ENCODE measurements around the gene CALD1. TPM values are rescaled to one million over a fixed set of nuclear protein-coding genes. Genes with fewer than 3 reads are reported as not detected.
A peak's percentile ranks its signal among the peaks of the same experiment; 100 is the strongest.

CALD1 gene
- total RNA-seq, 6 donors from 2014 or later: 98.6 to 156 (median 124) TPM

DNA sequence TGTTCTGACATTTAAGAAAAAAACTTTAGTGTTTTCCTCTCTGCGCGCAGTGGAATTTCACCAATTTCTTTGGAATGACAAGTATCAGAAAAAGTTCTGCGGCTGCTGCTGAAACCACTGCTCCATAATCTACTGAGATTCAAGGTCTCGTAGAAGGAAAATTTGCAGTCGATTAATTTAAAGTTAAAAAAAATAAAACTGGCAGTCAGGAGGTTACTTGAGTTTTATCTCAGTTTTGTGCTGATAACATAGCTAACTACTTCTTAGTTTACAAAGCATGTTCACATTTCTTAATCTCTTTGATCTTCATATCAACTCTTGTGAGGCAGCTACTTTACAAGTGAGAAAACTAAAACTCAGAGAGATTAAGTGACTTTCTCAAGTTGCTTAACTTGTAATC, 18.2 kb upstream of the CALD1 start:
- no peaks in the 10 kb centered on the region for H3K4me1 ChIP-seq
- no peak for ATAC-seq (ENCODE audit: low FRiP score in 2 of 2)
- no peak overlapping the region for H3K4me3 ChIP-seq
- H3K27me3 ChIP-seq: no peaks in the 10 kb centered on the region
- no peak overlapping the region for H3K27ac ChIP-seq
- no peak for DNase-seq
- H3K9me3 ChIP-seq: no peaks in the 10 kb centered on the region
- H3K36me3 ChIP-seq: no peaks in the 10 kb centered on the region
- 56 to 61% methylated on average over 5 of the region's 5 CpGs for WGBS, 2 donors
- TF ChIP-seq POLR2AphosphoS5 (IDR thresholded peaks at IDR 0.05) (no peak), POLR2A (IDR thresholded peaks at IDR 0.05) (no peak), EP300 (IDR thresholded peaks at IDR 0.05) (no peak)
- TF ChIP-seq, protein P1, sequence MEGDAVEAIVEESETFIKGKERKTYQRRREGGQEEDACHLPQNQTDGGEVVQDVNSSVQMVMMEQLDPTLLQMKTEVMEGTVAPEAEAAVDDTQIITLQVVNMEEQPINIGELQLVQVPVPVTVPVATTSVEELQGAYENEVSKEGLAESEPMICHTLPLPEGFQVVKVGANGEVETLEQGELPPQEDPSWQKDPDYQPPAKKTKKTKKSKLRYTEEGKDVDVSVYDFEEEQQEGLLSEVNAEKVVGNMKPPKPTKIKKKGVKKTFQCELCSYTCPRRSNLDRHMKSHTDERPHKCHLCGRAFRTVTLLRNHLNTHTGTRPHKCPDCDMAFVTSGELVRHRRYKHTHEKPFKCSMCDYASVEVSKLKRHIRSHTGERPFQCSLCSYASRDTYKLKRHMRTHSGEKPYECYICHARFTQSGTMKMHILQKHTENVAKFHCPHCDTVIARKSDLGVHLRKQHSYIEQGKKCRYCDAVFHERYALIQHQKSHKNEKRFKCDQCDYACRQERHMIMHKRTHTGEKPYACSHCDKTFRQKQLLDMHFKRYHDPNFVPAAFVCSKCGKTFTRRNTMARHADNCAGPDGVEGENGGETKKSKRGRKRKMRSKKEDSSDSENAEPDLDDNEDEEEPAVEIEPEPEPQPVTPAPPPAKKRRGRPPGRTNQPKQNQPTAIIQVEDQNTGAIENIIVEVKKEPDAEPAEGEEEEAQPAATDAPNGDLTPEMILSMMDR (IDR thresholded peaks at IDR 0.05): no peak

DNA sequence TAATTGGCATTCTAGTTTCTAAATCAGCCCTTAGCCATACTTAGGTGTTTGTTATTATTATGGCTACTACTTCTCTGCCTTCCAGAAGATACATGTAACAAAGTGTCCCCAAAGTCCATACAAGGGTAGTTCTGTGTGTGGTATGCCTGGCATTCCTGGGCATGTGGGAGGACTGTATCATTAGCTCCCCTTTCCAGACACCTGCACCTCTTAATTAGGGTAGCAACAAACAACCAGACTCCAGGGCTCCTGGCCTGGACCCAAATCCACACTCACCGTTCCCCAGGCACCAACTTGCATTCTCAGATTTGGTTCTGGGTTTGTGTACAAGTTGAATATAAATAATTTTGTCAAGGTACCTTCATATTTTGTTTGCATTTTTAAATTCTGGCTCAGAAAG, 15.5 kb upstream of the CALD1 start:
- WGBS, 2 donors: 87 to 89% methylated on average over 1 of the region's 1 CpG

DNA sequence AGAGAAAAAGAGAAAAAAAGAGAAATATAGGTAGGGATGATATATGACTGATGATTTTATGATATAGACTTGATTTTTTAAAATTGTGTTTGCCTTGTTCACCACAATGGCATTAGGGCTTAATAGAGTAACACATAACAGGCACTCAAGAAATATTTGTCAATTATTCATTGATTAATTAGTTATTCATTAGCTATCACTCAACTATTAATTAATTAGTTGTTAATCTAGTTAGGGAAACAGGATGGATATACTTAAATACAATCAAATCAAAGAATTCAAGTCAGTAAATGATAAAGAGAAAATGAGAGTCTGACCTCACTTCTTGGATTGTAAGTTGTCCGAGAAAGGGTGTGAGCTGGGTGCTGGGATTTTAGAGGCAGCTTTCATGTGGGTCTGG, 15.1 kb upstream of the CALD1 start:
- H3K27me3 ChIP-seq: no peaks in the 10 kb centered on the region
- no peak for ATAC-seq (ENCODE audit: low FRiP score in 2 of 2)
- no peaks in the 10 kb centered on the region for H3K36me3 ChIP-seq
- 83 to 92% methylated on average over 1 of the region's 1 CpG for WGBS, 2 donors
- DNase-seq: no peak
- no peaks in the 10 kb centered on the region for H3K9me3 ChIP-seq
- no peaks in the 10 kb centered on the region for H3K4me1 ChIP-seq
- TF ChIP-seq POLR2A (IDR thresholded peaks at IDR 0.05) (no peak), EP300 (IDR thresholded peaks at IDR 0.05) (no peak), POLR2AphosphoS5 (IDR thresholded peaks at IDR 0.05) (no peak)
- TF ChIP-seq, protein P1 (IDR thresholded peaks at IDR 0.05): no peak
- no peak overlapping the region for H3K27ac ChIP-seq
- no peak overlapping the region for H3K4me3 ChIP-seq

More for the DNA sequence above, 15.5 kb upstream of the CALD1 start:
- DNase-seq (no peak), ATAC-seq (ENCODE audit: low FRiP score in 2 of 2) (no peak)
- Histone ChIP-seq H3K36me3 (no peaks in the 10 kb centered on the region), H3K4me1 (no peaks in the 10 kb centered on the region), H3K27me3 (no peaks in the 10 kb centered on the region), H3K4me3 (no peak overlapping the region), H3K27ac (no peak overlapping the region), H3K9me3 (no peaks in the 10 kb centered on the region)
- no peak for TF ChIP-seq POLR2A (IDR thresholded peaks at IDR 0.05)
- TF ChIP-seq, protein P1 (IDR thresholded peaks at IDR 0.05): no peak
- TF ChIP-seq EP300 (IDR thresholded peaks at IDR 0.05): no peak
- no peak for TF ChIP-seq POLR2AphosphoS5 (IDR thresholded peaks at IDR 0.05)

DNA sequence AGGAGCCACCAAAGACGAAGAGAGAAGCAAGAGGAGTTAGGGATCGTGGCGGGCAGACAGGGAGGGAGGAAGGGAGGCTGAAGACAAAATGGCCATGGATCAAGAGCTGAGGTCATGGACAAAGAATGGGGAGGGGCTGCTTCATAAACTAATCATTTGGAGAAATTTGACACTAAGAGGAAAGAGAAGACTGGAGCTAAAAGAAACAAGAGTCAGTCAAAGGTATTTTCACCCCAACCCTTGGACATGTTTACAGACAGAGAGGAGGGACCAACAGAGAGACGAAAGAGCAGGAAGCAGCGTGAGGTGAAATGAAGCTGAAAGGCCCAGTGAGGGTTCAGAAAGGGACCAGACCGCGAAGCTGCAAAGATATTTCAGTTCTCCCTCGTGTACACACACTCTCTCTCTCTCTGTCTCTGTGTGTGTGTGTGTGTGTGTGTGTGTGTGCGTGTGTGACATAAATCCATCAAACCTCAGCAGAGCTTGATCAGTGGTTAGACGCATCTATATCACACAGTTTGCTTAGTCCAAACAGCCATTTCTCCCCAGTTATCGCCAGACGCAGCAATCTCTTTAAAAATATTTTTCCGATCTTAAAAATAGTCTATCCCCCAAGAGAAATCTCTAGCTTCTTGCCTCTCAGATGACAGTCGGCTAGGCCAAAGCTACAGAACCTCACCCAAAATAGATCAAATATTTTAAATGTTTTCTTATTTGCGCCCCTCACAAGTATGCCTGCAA, 12.5 kb upstream of the CALD1 start:
- H3K4me1 ChIP-seq: no peaks in the 10 kb centered on the region
- TF ChIP-seq, protein P1 (IDR thresholded peaks at IDR 0.05): no peak
- TF ChIP-seq POLR2AphosphoS5 (IDR thresholded peaks at IDR 0.05) (no peak), EP300 (IDR thresholded peaks at IDR 0.05) (no peak), POLR2A (IDR thresholded peaks at IDR 0.05) (no peak)
- peak overlapping the region in 3 of 4 donors; percentile 31 to 40 (median 36) for H3K27ac ChIP-seq
- H3K9me3 ChIP-seq: no peaks in the 10 kb centered on the region
- 59 to 68% methylated on average over 15 of the region's 15 CpGs for WGBS, 2 donors
- no peaks in the 10 kb centered on the region for H3K27me3 ChIP-seq
- peak in 1 of 2 donors; percentile 89 for ATAC-seq (ENCODE audit: low FRiP score in 2 of 2)
- H3K4me3 ChIP-seq: no peak overlapping the region
- DNase-seq: no peak
- H3K36me3 ChIP-seq: no peaks in the 10 kb centered on the region

Data from upper lobe of left lung (tissue), 6 donors.